ENCODE data around the gene SLA2. TPM values are rescaled to one million over a fixed set of nuclear protein-coding genes. Genes with fewer than 3 reads are reported as not detected.
"Not testable (repeated sequence)": the region's sequence is repeated elsewhere in the genome, so short reads cannot be mapped to it uniquely, and the experiment has no call there.

SLA2 gene
- total RNA-seq, 1 experiment from 2014 or later = not detected

DNA sequence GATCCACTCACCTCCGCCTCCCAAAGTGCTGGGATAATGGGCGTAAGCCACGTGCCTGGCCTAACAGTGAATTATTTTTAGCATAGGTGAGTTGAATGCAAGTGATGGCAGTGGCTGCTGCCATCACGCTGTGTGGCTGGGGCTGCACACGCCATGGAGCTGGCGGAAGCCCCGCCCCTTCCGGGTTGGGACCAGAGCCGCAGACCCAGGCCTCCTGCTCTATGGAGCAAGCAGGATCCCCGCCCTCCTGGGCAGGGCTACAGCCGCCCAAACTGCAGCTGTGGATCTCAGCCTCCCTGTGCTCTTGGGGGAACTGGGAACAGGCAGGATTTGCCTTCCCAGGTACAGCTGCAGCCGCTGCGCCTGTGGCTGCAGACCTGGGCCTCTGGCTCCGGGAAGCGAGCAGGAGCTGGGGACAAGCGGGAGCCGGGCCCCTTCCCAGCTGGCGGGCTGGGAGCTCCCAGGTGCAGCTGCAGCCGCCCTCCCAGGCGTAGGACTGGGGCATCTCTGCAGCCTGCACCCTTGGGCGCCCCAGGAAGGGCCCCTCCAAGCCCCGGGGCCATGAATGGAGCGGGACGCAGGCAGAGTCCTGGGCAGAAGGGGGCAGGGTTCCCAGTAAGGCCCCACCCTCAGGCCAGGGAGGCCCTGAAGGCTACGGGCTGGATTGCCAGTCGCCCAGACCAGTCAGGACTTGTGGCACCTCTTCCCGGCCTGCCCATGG lies 30.9 kb upstream of the SLA2 start:
- intact Hi-C loops (cut with micrococcal nuclease; ENCODE audit: unreplicated experiment) = no loop called here
- DNase-seq = no peak
- Mint-ChIP-seq H3K4me1 (ENCODE audit: low read depth, unreplicated experiment) (no peaks in the 10 kb centered on the region), H3K36me3 (ENCODE audit: insufficient read depth, unreplicated experiment) (no peaks in the 10 kb centered on the region), H3K27ac (ENCODE audit: unreplicated experiment) (no peak overlapping the region), H3K27me3 (ENCODE audit: unreplicated experiment) (no peaks in the 10 kb centered on the region), H3K4me3 (ENCODE audit: low read depth, unreplicated experiment) (no peak overlapping the region), H3K9me3 (ENCODE audit: low read depth, unreplicated experiment) (no peaks in the 10 kb centered on the region)
- TF ChIP-seq, protein P1, sequence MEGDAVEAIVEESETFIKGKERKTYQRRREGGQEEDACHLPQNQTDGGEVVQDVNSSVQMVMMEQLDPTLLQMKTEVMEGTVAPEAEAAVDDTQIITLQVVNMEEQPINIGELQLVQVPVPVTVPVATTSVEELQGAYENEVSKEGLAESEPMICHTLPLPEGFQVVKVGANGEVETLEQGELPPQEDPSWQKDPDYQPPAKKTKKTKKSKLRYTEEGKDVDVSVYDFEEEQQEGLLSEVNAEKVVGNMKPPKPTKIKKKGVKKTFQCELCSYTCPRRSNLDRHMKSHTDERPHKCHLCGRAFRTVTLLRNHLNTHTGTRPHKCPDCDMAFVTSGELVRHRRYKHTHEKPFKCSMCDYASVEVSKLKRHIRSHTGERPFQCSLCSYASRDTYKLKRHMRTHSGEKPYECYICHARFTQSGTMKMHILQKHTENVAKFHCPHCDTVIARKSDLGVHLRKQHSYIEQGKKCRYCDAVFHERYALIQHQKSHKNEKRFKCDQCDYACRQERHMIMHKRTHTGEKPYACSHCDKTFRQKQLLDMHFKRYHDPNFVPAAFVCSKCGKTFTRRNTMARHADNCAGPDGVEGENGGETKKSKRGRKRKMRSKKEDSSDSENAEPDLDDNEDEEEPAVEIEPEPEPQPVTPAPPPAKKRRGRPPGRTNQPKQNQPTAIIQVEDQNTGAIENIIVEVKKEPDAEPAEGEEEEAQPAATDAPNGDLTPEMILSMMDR (IDR thresholded peaks at IDR 0.05; ENCODE audit: unreplicated experiment) = no peak
- CTCF ChIA-PET = interaction anchor here (0.5 kb wide), 1 partner anchor 18 kb away, joined by 4 read pairs; no protein-coding TSS in a partner anchor
- no TSS peak for BruUV-seq (replicated peaks)

DNA sequence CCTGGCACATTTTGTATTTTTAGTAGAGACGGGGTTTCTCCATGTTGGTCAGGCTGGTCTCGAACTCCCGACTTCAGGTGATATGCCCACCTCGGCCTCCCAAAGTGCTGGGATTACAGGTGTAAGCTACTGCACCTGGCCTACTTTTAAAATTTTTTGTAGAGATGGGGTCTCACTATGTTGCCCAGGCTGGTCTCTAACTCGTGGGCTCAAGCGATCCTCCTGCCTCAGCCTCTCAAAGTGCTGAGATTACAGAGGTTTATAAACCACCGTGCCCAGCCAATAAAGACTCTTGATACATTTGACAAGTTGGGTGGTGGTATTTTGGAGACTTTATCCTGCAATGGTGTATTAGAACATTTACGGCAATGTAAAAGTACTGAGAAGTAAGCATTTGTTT lies 29.5 kb upstream of the SLA2 start:
- H3K9me3 Mint-ChIP-seq (ENCODE audit: low read depth, unreplicated experiment); H3K36me3 Mint-ChIP-seq (ENCODE audit: insufficient read depth, unreplicated experiment); DNase-seq; H3K27me3 Mint-ChIP-seq (ENCODE audit: unreplicated experiment); H3K27ac Mint-ChIP-seq (ENCODE audit: unreplicated experiment); H3K4me3 Mint-ChIP-seq (ENCODE audit: low read depth, unreplicated experiment); H3K4me1 Mint-ChIP-seq (ENCODE audit: low read depth, unreplicated experiment); BruUV-seq (replicated peaks); intact Hi-C loops (cut with micrococcal nuclease; ENCODE audit: unreplicated experiment): not testable (repeated sequence)
- CTCF ChIA-PET = interaction anchor here (0.7 kb wide), 1 partner anchor 69 kb away, joined by 10 read pairs; no protein-coding TSS in a partner anchor

DNA sequence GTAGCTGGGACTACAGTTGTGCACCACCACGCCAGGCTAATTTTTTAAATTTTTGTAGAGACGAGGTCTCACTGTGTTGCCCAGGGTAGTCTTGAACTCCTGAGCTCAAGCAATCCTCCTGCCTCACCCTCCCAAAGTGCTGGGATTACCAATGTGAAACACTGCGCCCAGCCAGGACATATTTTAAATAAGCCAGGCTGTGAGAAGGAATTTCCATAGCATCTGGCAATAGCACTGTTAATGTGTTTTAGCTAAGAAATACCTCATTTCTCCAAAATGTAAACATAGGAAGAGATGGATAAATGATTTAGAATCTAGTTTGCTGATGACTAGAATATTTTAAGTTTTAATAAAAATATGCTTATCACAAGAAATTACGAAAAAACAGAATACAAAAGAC lies 27.0 kb upstream of the SLA2 start:
- Mint-ChIP-seq H3K9me3 (ENCODE audit: low read depth, unreplicated experiment) (no peaks in the 10 kb centered on the region), H3K36me3 (ENCODE audit: insufficient read depth, unreplicated experiment) (no peaks in the 10 kb centered on the region), H3K27me3 (ENCODE audit: unreplicated experiment) (no peaks in the 10 kb centered on the region), H3K27ac (ENCODE audit: unreplicated experiment) (no peak overlapping the region), H3K4me1 (ENCODE audit: low read depth, unreplicated experiment) (no peaks in the 10 kb centered on the region), H3K4me3 (ENCODE audit: low read depth, unreplicated experiment) (no peak overlapping the region)
- no peak for DNase-seq
- TF ChIP-seq, protein P1 (IDR thresholded peaks at IDR 0.05; ENCODE audit: unreplicated experiment) = no peak
- intact Hi-C loops (cut with micrococcal nuclease; ENCODE audit: unreplicated experiment) = no loop called here
- CTCF ChIA-PET = no interaction called here
- no TSS peak for BruUV-seq (replicated peaks)

DNA sequence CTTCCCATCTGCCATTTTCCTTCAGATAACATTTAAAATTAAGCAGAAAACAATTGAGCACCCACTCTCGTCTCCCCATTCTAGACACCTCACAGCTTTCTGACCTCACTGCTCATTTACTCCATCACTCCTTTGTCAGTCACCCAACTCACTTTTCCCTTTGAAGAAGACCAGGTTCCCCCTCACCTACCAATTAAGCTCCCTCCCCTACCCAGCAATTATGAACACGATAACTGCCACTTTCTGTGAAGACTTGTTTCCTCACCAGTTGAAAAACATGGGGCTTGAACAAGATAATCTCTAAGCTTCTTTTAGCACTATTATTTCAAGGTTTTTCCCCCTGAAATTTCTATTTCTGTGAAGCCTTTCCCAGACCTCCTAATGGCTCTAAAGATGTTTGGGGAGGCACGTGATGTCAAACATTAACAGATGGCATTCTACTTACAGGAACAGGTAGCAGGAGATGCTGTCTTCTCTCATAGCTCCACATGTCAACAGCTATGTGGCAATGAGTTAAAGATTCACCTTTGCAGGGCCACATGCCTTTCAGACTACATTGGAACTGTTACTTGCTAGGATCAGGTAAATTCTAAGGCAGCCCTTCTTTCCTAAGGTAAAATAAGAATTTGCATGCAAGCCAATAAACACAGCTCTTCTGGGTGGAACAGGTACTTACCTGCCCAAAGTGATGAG lies 24.8 kb upstream of the SLA2 start:
- no peaks in the 10 kb centered on the region for H3K9me3 Mint-ChIP-seq (ENCODE audit: low read depth, unreplicated experiment)
- no peak overlapping the region for H3K27ac Mint-ChIP-seq (ENCODE audit: unreplicated experiment)
- no TSS peak for BruUV-seq (replicated peaks)
- H3K4me3 Mint-ChIP-seq (ENCODE audit: low read depth, unreplicated experiment) = no peak overlapping the region
- TF ChIP-seq, protein P1 (IDR thresholded peaks at IDR 0.05; ENCODE audit: unreplicated experiment) = no peak
- intact Hi-C loops (cut with micrococcal nuclease; ENCODE audit: unreplicated experiment) = no loop called here
- no peaks in the 10 kb centered on the region for H3K27me3 Mint-ChIP-seq (ENCODE audit: unreplicated experiment)
- H3K4me1 Mint-ChIP-seq (ENCODE audit: low read depth, unreplicated experiment) = no peaks in the 10 kb centered on the region
- CTCF ChIA-PET = no interaction called here
- no peak for DNase-seq
- no peaks in the 10 kb centered on the region for H3K36me3 Mint-ChIP-seq (ENCODE audit: insufficient read depth, unreplicated experiment)

All from Calu3 (cell line).